Upper lobe of left lung (tissue), 6 donors: Measurements from ENCODE around the gene SH3GL1. TPM values are rescaled to one million over a fixed set of nuclear protein-coding genes. Genes with fewer than 3 reads are reported as not detected.

ENCODE experiments used
- ATAC-seq, 2 donors: fragments of 200-7000 bp; cut with Tn5 transposase; one replicate each; pipeline ENCODE4 v1.9.1; 2022; ENCODE audit warnings: mild to moderate bottlenecking in 2 of 2, moderate library complexity in 2 of 2; ENCODE audit not compliant: low FRiP score in 2 of 2
- DNase-seq, 2 donors: peaks; one replicate each; pipeline ENCODE4 v3.0.0-alpha.2; 2019 to 2020
- H3K27ac ChIP-seq, 4 donors: fragments of 200-600 bp; sonication (generic); one replicate each; pipeline ENCODE4 v1.5.1; 2016 to 2019
- H3K27me3 ChIP-seq, 4 donors: fragments of 200-600 bp; sonication (generic); one replicate each; pipeline ENCODE4 v1.5.1; 2017 to 2019
- H3K36me3 ChIP-seq, 4 donors: fragments of 200-600 bp; sonication (generic); one replicate each; pipeline ENCODE4 v1.5.1; 2016 to 2019
- H3K4me1 ChIP-seq, 4 donors: fragments of 200-600 bp; sonication (generic); one replicate each; pipeline ENCODE4 v1.5.1; 2018 to 2019
- H3K4me3 ChIP-seq, 4 donors: fragments of 200-600 bp; sonication (generic); one replicate each; pipeline ENCODE4 v1.5.1; 2017 to 2019; ENCODE audit warnings: mild to moderate bottlenecking in 2 of 4, moderate library complexity in 1 of 4
- H3K9me3 ChIP-seq, 4 donors: fragments of 200-600 bp; sonication (generic); one replicate each; pipeline ENCODE4 v1.5.1; 2018 to 2019
- EP300 ChIP-seq, 4 donors: sonication (generic); formaldehyde crosslinking; IDR thresholded peaks; one replicate each; pipeline ENCODE4 v1.5.1; 2017; ENCODE audit warnings: antibody characterized with exemption in 4 of 4, control low read depth in 2 of 4
- POLR2A ChIP-seq, 4 donors: fragments of 450-650 bp; IDR thresholded peaks; one replicate each; pipeline ENCODE4 v1.5.1; 2016 to 2017; ENCODE audit warnings: antibody characterized with exemption in 4 of 4, mild to moderate bottlenecking in 2 of 4
- POLR2AphosphoS5 ChIP-seq, 2 donors: sonication (generic); formaldehyde crosslinking; IDR thresholded peaks; one replicate each; pipeline ENCODE4 v1.5.1; 2017; ENCODE audit warnings: antibody characterized with exemption in 2 of 2
- WGBS, 2 donors: methylation state at CpG; one replicate each; pipeline ENCODE4 v1.1.5; 2017 to 2018; 5-methylcytosine and 5-hydroxymethylcytosine counted together
- total RNA-seq, 6 donors: library from RNA; depleted of rRNA in 4 of 6; stranded (reverse); fragments of >200 nt in 4 of 6; gene quantifications; one replicate each; pipeline versions ENCODE4 v1.1.0 to v1.2.1, GENCODE V29; 2016 to 2021
- TF ChIP-seq, protein P1 (sequence below), 6 experiments: fragments of 450-650 bp in 4 of 6; fragments of 200-600 bp in 2 of 6; sonication (generic) in 2 of 6; IDR thresholded peaks; one replicate each; pipeline ENCODE4 v1.5.1; 2016 to 2019; ENCODE audit warnings: antibody characterized with exemption in 6 of 6
- donor health status: DM: no; HTN: no; CAD: no; lungs with moderate emphysema.
- donor health status: DM: no; HTN: yes; CAD: no; lungs with severe emphysema.

The SH3GL1 gene
- total RNA-seq, 6 donors from 2014 or later: 27.4 to 60.1 (median 53.8) TPM

DNA sequence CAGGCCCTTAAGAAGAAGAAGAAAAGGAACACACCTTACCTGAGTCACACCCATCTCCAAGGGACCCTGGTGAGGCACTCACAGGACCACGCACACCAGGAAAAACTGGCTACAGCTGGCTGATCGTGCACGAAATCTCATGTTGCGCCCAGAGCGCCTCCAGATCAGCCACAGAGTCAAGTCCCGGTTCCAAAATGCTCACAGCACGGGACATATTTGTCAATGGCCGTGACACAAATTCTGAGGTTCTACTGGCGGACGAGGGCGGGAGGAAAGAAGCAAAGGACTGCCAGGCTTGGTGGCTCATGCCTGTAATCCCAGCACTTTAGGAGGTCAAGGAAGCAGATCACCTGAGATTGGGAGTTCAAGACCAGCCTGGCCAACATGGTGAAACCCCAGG, 21.5 kb downstream of the SH3GL1 start:
- H3K4me1 ChIP-seq: peaks cover 61 to 69% (median 66%) of the 10 kb centered on the region in 4 donors
- no peak for DNase-seq
- no peak for ATAC-seq
- WGBS, 2 donors: 84 to 93% methylated on average over 11 of the region's 11 CpGs
- H3K4me3 ChIP-seq: no peak overlapping the region
- H3K36me3 ChIP-seq: peaks cover 0 to 6% (median 5%) of the 10 kb centered on the region in 4 donors
- H3K9me3 ChIP-seq: no peaks in the 10 kb centered on the region
- no peaks in the 10 kb centered on the region for H3K27me3 ChIP-seq
- TF ChIP-seq, protein P1, sequence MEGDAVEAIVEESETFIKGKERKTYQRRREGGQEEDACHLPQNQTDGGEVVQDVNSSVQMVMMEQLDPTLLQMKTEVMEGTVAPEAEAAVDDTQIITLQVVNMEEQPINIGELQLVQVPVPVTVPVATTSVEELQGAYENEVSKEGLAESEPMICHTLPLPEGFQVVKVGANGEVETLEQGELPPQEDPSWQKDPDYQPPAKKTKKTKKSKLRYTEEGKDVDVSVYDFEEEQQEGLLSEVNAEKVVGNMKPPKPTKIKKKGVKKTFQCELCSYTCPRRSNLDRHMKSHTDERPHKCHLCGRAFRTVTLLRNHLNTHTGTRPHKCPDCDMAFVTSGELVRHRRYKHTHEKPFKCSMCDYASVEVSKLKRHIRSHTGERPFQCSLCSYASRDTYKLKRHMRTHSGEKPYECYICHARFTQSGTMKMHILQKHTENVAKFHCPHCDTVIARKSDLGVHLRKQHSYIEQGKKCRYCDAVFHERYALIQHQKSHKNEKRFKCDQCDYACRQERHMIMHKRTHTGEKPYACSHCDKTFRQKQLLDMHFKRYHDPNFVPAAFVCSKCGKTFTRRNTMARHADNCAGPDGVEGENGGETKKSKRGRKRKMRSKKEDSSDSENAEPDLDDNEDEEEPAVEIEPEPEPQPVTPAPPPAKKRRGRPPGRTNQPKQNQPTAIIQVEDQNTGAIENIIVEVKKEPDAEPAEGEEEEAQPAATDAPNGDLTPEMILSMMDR (IDR thresholded peaks at IDR 0.05): no peak
- no peak for TF ChIP-seq POLR2AphosphoS5 (IDR thresholded peaks at IDR 0.05)
- TF ChIP-seq EP300 (IDR thresholded peaks at IDR 0.05): no peak
- no peak for TF ChIP-seq POLR2A (IDR thresholded peaks at IDR 0.05)
- peak overlapping the region; percentile 36 to 85 (median 82) for H3K27ac ChIP-seq

DNA sequence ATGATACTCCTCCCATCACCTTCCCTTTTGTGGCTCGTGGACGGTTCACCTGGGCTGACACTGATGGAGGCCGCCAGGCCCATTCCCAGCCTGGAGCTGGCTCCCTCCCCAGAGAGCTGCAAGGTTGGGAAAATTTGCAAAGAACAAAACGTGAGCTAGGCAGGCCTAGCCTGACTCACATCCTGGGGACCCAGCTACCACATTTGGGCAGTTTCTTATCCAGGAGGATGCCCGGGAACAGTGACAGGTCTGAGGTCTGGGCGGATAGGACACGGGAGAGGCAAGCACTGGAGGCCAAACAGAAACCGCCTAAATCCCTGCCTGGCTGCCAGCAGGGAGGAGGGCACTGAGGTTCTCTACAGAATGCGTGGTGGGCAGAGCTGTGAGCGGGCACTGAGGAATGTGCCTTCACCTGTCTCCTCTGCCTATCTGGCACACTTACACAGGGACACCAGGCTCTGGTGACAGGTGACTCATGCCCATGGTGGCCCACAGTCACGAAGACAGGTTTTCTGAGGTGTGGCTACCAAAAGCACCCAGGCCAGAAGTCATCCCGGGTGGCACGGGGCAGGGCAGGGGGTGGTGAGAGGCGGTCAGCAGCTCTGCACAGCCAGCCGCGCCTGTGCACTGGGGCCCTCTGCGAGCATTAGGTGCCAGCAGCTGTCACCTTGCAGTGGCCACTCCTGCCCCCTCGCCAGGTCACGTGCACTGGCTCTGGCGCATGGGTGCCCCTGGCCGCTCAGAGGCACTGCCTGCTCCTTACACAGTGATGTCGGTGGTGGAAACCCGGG, 23.2 kb downstream of the SH3GL1 start:
- no peak for ATAC-seq
- TF ChIP-seq POLR2A (IDR thresholded peaks at IDR 0.05) (no peak), POLR2AphosphoS5 (IDR thresholded peaks at IDR 0.05) (no peak), EP300 (IDR thresholded peaks at IDR 0.05) (no peak)
- TF ChIP-seq, protein P1 (IDR thresholded peaks at IDR 0.05): no peak
- 73 to 87% methylated on average over 14 to 21 of the region's 23 CpGs for WGBS, 2 donors
- H3K27ac ChIP-seq: peak overlapping the region; percentile 78 to 85 (median 85)
- H3K4me3 ChIP-seq: no peak overlapping the region
- no peak for DNase-seq
- H3K4me1 ChIP-seq: peaks cover 73 to 86% (median 82%) of the 10 kb centered on the region in 4 donors
- H3K27me3 ChIP-seq: no peaks in the 10 kb centered on the region
- H3K36me3 ChIP-seq: no peaks in the 10 kb centered on the region
- H3K9me3 ChIP-seq: no peaks in the 10 kb centered on the region

DNA sequence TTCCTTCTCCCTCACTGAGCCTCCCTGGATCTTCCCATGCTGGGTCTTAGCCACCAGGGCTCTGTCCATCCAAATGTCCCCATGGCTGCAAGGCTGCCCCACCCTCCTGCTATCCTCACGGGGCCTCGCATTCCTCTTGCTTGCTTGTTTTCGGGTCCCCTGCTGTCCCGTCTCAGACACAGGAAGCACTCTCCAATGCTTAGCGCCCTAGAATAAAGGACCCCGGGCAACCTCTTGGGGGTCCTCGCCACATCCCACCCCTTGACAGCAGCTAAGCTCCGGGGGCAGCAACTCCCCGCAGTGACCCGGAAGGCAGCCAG, 23.7 kb downstream of the SH3GL1 start:
- peak overlapping the region; percentile 78 to 85 (median 85) for H3K27ac ChIP-seq
- no peak for ATAC-seq
- peak in 1 of 2 donors; percentile 32 for DNase-seq
- 62 to 78% methylated on average over 4 to 10 of the region's 10 CpGs for WGBS, 2 donors
- H3K27me3 ChIP-seq: no peaks in the 10 kb centered on the region
- H3K4me1 ChIP-seq: peaks cover 73 to 87% (median 82%) of the 10 kb centered on the region in 4 donors
- H3K9me3 ChIP-seq: no peaks in the 10 kb centered on the region
- H3K36me3 ChIP-seq: no peaks in the 10 kb centered on the region
- TF ChIP-seq POLR2AphosphoS5 (IDR thresholded peaks at IDR 0.05) (no peak), EP300 (IDR thresholded peaks at IDR 0.05) (no peak), POLR2A (IDR thresholded peaks at IDR 0.05) (no peak)
- no peak overlapping the region for H3K4me3 ChIP-seq

DNA sequence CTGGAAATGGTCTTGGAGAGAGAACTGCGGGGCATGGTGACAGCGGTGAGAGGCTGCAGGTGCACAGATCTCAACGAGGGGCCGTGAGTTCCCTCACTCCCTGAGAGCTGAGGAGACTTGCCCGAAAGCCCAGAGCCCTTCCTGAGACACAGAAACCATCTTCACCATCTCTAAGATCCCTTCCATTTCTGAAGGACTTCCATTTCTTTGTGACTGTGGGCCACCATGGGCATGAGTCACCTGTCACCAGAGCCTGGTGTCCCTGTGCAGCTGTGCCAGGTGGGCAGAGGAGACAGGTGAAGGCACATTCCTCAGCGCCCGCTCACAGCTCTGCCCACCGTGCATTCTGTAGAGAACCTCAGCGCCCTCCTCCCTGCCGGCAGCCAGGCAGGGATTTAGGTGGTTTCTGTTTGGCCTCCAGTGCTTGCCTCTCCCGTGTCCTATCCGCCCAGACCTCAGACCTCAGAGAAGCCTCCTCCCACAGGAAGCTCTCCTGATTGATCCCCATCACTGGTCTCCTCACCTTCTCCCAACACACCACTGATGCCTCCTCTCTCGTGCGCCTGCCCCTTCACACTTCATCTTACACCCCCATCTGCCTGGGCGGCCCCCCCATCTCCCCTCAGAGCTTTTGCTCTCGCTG, 24.2 kb downstream of the SH3GL1 start:
- TF ChIP-seq EP300 (IDR thresholded peaks at IDR 0.05) (no peak), POLR2AphosphoS5 (IDR thresholded peaks at IDR 0.05) (no peak)
- TF ChIP-seq, protein P1 (IDR thresholded peaks at IDR 0.05): no peak
- Histone ChIP-seq H3K4me1 (peaks cover 76 to 92% (median 87%) of the 10 kb centered on the region in 4 donors), H3K27me3 (no peaks in the 10 kb centered on the region), H3K27ac (peak overlapping the region; percentile 78 to 85 (median 85)), H3K9me3 (no peaks in the 10 kb centered on the region), H3K4me3 (no peak overlapping the region), H3K36me3 (peaks cover 0 to 3% (median 0%) of the 10 kb centered on the region in 4 donors)
- WGBS, 2 donors: 66 to 76% methylated on average over 15 to 16 of the region's 16 CpGs
- DNase-seq: peak in 1 of 2 donors; percentile 9
- ATAC-seq: no peak
